Neuronal stem cell (in vitro differentiated cells): ENCODE results near the gene MSX2.

Source experiments
- DNase-seq: peaks from one replicate; pipeline ENCODE4 v3.0.0-alpha.2; 2013; ENCODE audit warnings: low spot score
- H2AFZ ChIP-seq: one replicate; pipeline ENCODE4 v1.6.1; 2013; ENCODE audit warnings: mild to moderate bottlenecking, low read length, inconsistent platforms
- H2AK5ac ChIP-seq: 2 replicates; pipeline ENCODE4 v1.6.1; 2013; ENCODE audit warnings: low read depth, mild to moderate bottlenecking, inconsistent platforms, low read length, moderate library complexity, mixed read lengths
- H2BK120ac ChIP-seq: 2 replicates; pipeline ENCODE4 v1.6.1; 2013; ENCODE audit warnings: low read depth, mild to moderate bottlenecking, inconsistent platforms, low read length, moderate library complexity, mixed read lengths
- H2BK12ac ChIP-seq: one replicate; pipeline ENCODE4 v1.6.1; 2013; ENCODE audit warnings: low read length, inconsistent platforms
- H2BK15ac ChIP-seq: 2 replicates; pipeline ENCODE4 v1.6.1; 2013; ENCODE audit warnings: mild to moderate bottlenecking, low read length, inconsistent platforms, mixed read lengths
- H2BK5ac ChIP-seq: one replicate; pipeline ENCODE4 v1.6.1; 2013; ENCODE audit warnings: inconsistent platforms, mild to moderate bottlenecking, low read length, moderate library complexity
- H3K14ac ChIP-seq: one replicate; pipeline ENCODE4 v1.6.1; 2013; ENCODE audit warnings: low read length, inconsistent platforms
- H3K18ac ChIP-seq: 2 replicates; pipeline ENCODE4 v1.6.1; 2013; ENCODE audit warnings: low read length, inconsistent platforms
- H3K23ac ChIP-seq: 2 replicates; pipeline ENCODE4 v1.6.1; 2013; ENCODE audit warnings: low read depth, mild to moderate bottlenecking, mixed read lengths, low read length, inconsistent platforms; ENCODE audit not compliant: poor library complexity
- H3K27ac ChIP-seq: replicated peaks from 3 replicates; pipeline ENCODE4 v1.5.1; 2013; ENCODE audit warnings: low read length, inconsistent platforms
- H3K27me3 ChIP-seq, 3 experiments: 2 replicates each; pipeline ENCODE4 v1.6.1; 2013; ENCODE audit warnings: low read length in 3 of 3, mild to moderate bottlenecking in 2 of 3, inconsistent platforms in 1 of 3, low read depth in 1 of 3, mixed read lengths in 1 of 3, moderate library complexity in 1 of 3; ENCODE audit not compliant: control insufficient read depth in 3 of 3, insufficient read depth in 3 of 3
- H3K36me3 ChIP-seq, 2 donors: replicated peaks in 1 of 2; 2 replicates each; pipeline ENCODE4 v1.6.1; 2013; ENCODE audit warnings: low read length in 2 of 2; ENCODE audit not compliant: control insufficient read depth in 2 of 2, insufficient read depth in 2 of 2
- H3K4ac ChIP-seq: 2 replicates; pipeline ENCODE4 v1.6.1; 2013; ENCODE audit warnings: inconsistent platforms, mild to moderate bottlenecking, low read length, moderate library complexity
- H3K4me1 ChIP-seq, 2 donors: 1 replicate in 1 of 2; 2 replicates in 1 of 2; pipeline ENCODE4 v1.6.1; 2013; ENCODE audit warnings: low read length in 2 of 2, low read depth in 1 of 2; ENCODE audit not compliant: control insufficient read depth in 2 of 2, insufficient read depth in 1 of 2
- H3K4me2 ChIP-seq: one replicate; pipeline ENCODE4 v1.6.1; 2013; ENCODE audit warnings: mild to moderate bottlenecking, low read length, inconsistent platforms; ENCODE audit not compliant: insufficient read depth, poor library complexity, severe bottlenecking
- H3K4me3 ChIP-seq, 2 donors: 2 replicates each; pipeline ENCODE4 v1.5.1; 2013; ENCODE audit warnings: low read length in 2 of 2, mild to moderate bottlenecking in 2 of 2, inconsistent platforms in 1 of 2, moderate library complexity in 1 of 2
- H3K79me1 ChIP-seq: one replicate; pipeline ENCODE4 v1.6.1; 2013; ENCODE audit warnings: low read depth, mild to moderate bottlenecking, inconsistent platforms, low read length, moderate library complexity
- H3K9ac ChIP-seq: one replicate; pipeline ENCODE4 v1.6.1; 2013; ENCODE audit warnings: mild to moderate bottlenecking, low read depth, low read length, inconsistent platforms; ENCODE audit not compliant: poor library complexity
- H3K9me3 ChIP-seq, 2 donors: replicated peaks in 1 of 2; 2 replicates each; pipeline versions ENCODE3 to v1.6.1; 2013; ENCODE audit warnings: low read length in 2 of 2, mild to moderate bottlenecking in 2 of 2, inconsistent platforms in 1 of 2, low read depth in 1 of 2, mixed read lengths in 1 of 2, moderate library complexity in 1 of 2; ENCODE audit not compliant: control insufficient read depth in 2 of 2, insufficient read depth in 1 of 2
- H4K8ac ChIP-seq: one replicate; pipeline ENCODE4 v1.6.1; 2013; ENCODE audit warnings: low read depth, mild to moderate bottlenecking, inconsistent platforms, low read length, moderate library complexity
- H4K91ac ChIP-seq: one replicate; pipeline ENCODE4 v1.6.1; 2013; ENCODE audit warnings: low read length, low read depth, mild to moderate bottlenecking, inconsistent platforms; ENCODE audit not compliant: poor library complexity
- WGBS, 2 donors: extraction: QIAGEN DNeasy Blood & Tissue Kit; methylation state at CpG; one replicate each; pipeline ENCODE4 v1.1.7; 2013; ENCODE audit warnings: missing lambda C conversion rate in 2 of 2, mixed read lengths in 1 of 2; ENCODE audit not compliant: insufficient read length in 2 of 2, insufficient replicate concordance in 1 of 2; ENCODE audit errors: extremely low coverage in 2 of 2; 5-methylcytosine and 5-hydroxymethylcytosine counted together

MSX2 gene

DNA sequence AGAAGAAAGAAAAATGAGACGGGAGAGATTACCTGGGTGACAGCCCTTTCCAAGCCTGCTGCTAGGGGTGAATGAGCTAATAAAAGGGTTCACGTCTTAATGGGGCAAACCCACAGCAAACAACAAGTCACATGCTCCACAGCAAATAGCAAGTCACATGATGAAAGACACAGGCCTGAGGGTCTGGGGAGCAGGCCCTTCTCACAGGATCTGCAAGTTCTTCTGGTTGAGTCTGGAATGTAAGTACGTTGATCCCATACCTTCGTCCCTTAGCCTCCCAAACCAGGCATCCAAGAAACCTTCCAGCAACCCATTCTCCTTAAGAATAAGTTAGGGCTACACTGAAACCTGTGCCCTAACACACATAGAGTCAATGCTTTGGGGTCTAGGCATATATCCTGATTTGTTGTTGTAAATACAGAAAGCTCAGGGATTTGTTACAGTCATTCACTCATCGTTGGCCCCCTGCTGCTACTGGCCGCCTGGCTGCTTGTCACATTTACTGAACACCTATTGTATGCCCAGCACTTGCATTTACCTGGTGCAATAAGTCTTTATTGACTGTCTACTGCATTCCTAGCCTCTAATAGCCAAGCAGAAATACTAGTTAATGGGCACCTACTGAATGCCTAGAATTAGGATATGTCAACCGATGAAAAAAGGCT lies 43.3 kb upstream of the MSX2 start:
- no peak overlapping the region for H3K23ac ChIP-seq
- H3K27me3 ChIP-seq: no peaks in the 10 kb centered on the region
- H4K8ac ChIP-seq: no peak overlapping the region
- no CpG with 5 or more reads among the region's 7 CpGs for WGBS, 2 donors
- no peak overlapping the region for H3K27ac ChIP-seq
- H3K36me3 ChIP-seq: no peaks in the 10 kb centered on the region
- no peak overlapping the region for H4K91ac ChIP-seq
- H3K79me1 ChIP-seq: no peaks in the 10 kb centered on the region
- no peak overlapping the region for H2AFZ ChIP-seq
- H3K9ac ChIP-seq: no peak overlapping the region
- H3K18ac ChIP-seq: no peak overlapping the region
- no peak overlapping the region for H2AK5ac ChIP-seq
- no peak for DNase-seq
- no peak overlapping the region for H2BK12ac ChIP-seq
- no peak overlapping the region for H3K4me3 ChIP-seq
- no peak overlapping the region for H2BK15ac ChIP-seq
- no peak overlapping the region for H3K4ac ChIP-seq
- H3K9me3 ChIP-seq: no peaks in the 10 kb centered on the region
- no peak overlapping the region for H2BK5ac ChIP-seq
- no peak overlapping the region for H3K14ac ChIP-seq
- no peaks in the 10 kb centered on the region for H3K4me1 ChIP-seq
- H2BK120ac ChIP-seq: no peak overlapping the region
- no peak overlapping the region for H3K4me2 ChIP-seq

DNA sequence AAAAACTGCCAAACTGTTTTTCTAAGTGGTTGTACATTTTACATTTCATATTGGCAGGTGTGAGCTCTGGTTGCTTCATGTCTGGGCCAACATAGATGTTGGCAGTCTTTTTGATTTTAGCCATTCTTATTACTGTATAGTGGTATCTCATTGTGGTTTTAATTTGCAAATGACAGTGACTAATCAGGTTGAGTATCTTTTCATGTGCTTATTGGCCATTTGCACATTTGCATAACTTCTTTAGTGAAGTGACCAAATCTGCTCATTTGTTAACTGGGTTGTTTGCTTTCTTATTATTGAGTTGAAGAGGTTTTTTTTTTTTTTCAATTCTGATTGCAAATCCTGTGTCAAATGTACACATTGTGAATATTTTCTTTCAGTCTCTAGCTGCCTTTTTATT lies 36.9 kb upstream of the MSX2 start:
- H3K36me3 ChIP-seq: no peaks in the 10 kb centered on the region
- no peak overlapping the region for H3K18ac ChIP-seq
- H3K4me2 ChIP-seq: no peak overlapping the region
- no peak overlapping the region for H4K91ac ChIP-seq
- DNase-seq: no peak
- no peak overlapping the region for H3K9ac ChIP-seq
- H2BK15ac ChIP-seq: no peak overlapping the region
- H2BK5ac ChIP-seq: no peak overlapping the region
- no peak overlapping the region for H3K23ac ChIP-seq
- no peak overlapping the region for H2AFZ ChIP-seq
- no peak overlapping the region for H2BK120ac ChIP-seq
- peaks cover 4 to 6% of the 10 kb centered on the region in 2 donors for H3K4me1 ChIP-seq
- H3K27me3 ChIP-seq: peaks cover 0 to 42% (median 17%) of the 10 kb centered on the region in 3 experiments
- H3K4me3 ChIP-seq: no peak overlapping the region
- no peak overlapping the region for H3K14ac ChIP-seq
- no peak overlapping the region for H2AK5ac ChIP-seq
- H3K4ac ChIP-seq: no peak overlapping the region
- H4K8ac ChIP-seq: no peak overlapping the region
- no peaks in the 10 kb centered on the region for H3K79me1 ChIP-seq
- no peaks in the 10 kb centered on the region for H3K9me3 ChIP-seq
- no peak overlapping the region for H2BK12ac ChIP-seq
- no peak overlapping the region for H3K27ac ChIP-seq

DNA sequence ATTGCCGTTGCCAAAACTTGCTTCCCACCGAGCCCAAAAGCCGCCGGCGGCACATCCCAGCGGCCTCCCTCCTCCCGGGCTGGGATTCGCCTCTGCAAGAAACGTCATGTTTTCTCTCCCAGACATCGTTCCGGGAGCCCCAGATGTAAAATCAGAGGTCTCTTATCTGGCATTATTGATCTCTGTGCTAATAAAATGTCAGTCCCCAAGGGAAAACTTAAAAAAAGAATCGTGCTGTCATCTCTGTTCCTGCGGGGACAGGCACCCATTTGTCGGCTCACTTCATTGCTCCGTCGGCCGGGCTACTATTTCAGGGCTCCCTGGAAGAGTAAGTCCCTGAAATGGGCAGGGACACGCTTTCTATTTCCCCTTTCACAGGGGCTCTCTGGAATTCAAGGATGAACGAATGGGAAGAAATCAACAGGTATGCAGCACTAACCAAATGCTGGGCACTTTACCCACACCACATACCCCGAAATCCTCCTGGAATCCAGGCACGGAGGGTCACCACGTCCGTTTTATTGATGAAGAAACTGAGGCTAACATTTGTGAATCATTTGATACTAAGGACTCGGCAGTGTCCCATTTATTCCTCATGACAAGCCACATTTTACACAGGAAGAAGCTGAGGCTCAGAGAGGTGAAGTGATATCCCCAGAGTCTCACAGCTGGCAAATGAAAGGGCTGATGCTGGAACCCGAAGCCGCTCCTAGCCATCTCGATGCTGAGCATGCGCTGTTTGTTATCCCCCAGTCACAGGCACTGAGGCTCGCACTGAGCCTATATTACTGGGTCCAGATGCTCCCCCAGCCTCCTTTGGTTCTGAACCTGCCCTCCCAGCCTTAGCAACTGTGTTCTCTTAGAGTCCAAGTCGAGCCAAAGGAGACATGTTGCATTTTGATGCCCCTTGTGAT lies 35.7 kb upstream of the MSX2 start:
- no CpG with 5 or more reads among the region's 30 CpGs for WGBS, 2 donors

DNA sequence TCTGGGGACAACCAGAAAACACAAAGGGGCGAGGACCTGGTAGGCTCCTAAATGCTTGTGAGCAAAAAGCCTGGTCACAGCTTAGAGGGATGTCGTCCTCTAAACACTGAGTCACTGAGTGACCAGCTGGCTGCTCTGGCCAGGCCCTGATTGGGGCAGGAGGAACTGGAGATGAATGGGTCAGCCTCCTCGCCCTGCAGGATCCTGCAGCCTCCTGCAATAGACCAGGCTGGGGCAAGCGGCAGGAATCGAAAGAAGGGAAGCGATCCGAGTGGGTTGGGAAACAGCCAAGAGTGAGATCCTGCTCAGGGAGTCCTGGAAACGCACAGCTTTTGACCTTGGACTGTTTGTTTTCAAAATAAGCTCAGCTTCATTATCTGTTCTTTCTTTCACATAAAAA lies 34.1 kb upstream of the MSX2 start:
- H3K27me3 ChIP-seq: peaks cover 0 to 53% (median 29%) of the 10 kb centered on the region in 3 experiments
- H2AK5ac ChIP-seq: no peak overlapping the region

More for the DNA sequence above, 35.7 kb upstream of the MSX2 start:
- Histone ChIP-seq H2AFZ (no peak overlapping the region), H3K79me1 (no peaks in the 10 kb centered on the region), H2BK5ac (no peak overlapping the region), H2BK15ac (no peak overlapping the region), H3K9me3 (no peaks in the 10 kb centered on the region), H2AK5ac (no peak overlapping the region), H3K9ac (no peak overlapping the region), H3K23ac (no peak overlapping the region), H3K4me1 (peaks cover 8 to 12% of the 10 kb centered on the region in 2 donors), H3K4me3 (no peak overlapping the region), H2BK120ac (no peak overlapping the region), H4K8ac (no peak overlapping the region), H3K27ac (no peak overlapping the region), H3K4ac (no peak overlapping the region), H3K27me3 (peaks cover 0 to 47% (median 19%) of the 10 kb centered on the region in 3 experiments), H3K4me2 (peak overlapping the region; percentile 43), H2BK12ac (no peak overlapping the region), H3K36me3 (no peaks in the 10 kb centered on the region), H3K18ac (no peak overlapping the region), H4K91ac (no peak overlapping the region), H3K14ac (no peak overlapping the region)
- DNase-seq: no peak

More for the DNA sequence above, 34.1 kb upstream of the MSX2 start:
- no peak overlapping the region for H3K14ac ChIP-seq
- no peak overlapping the region for H2BK5ac ChIP-seq
- DNase-seq: no peak
- no peak overlapping the region for H4K8ac ChIP-seq
- no peak overlapping the region for H2BK120ac ChIP-seq
- H3K4me2 ChIP-seq: no peak overlapping the region
- no peaks in the 10 kb centered on the region for H3K9me3 ChIP-seq
- no peak overlapping the region for H2AFZ ChIP-seq
- no CpG with 5 or more reads among the region's 8 CpGs for WGBS, 2 donors
- H2BK12ac ChIP-seq: no peak overlapping the region
- H3K4me3 ChIP-seq: no peak overlapping the region
- H2BK15ac ChIP-seq: no peak overlapping the region
- no peak overlapping the region for H3K23ac ChIP-seq
- no peaks in the 10 kb centered on the region for H3K36me3 ChIP-seq
- H4K91ac ChIP-seq: no peak overlapping the region
- H3K9ac ChIP-seq: no peak overlapping the region
- H3K79me1 ChIP-seq: no peaks in the 10 kb centered on the region
- no peak overlapping the region for H3K27ac ChIP-seq
- H3K4ac ChIP-seq: no peak overlapping the region
- peaks cover 8 to 15% of the 10 kb centered on the region in 2 donors for H3K4me1 ChIP-seq
- no peak overlapping the region for H3K18ac ChIP-seq
